Neural cell (in vitro differentiated cells): ENCODE measurements around the gene FXYD1. TPM values are rescaled to one million over a fixed set of nuclear protein-coding genes. Genes with fewer than 3 reads are reported as not detected.

Experiments used
- H2AFZ ChIP-seq: fragments of 200-600, 300-800 bp; sonication (generic), shearing (Covaris generic); 2 replicates; pipeline ENCODE4 v1.6.0; 2014; ENCODE audit warnings: low read depth, mild to moderate bottlenecking, antibody characterized with exemption, low read length, moderate library complexity
- H3F3A ChIP-seq: fragments of 200-600 bp; shearing (Covaris generic); 2 replicates; pipeline ENCODE4 v1.6.1; 2016; ENCODE audit warnings: mild to moderate bottlenecking, moderate library complexity, mixed read lengths, antibody characterized with exemption, low read length; ENCODE audit not compliant: insufficient read depth, poor library complexity, severe bottlenecking
- H3K27ac ChIP-seq: fragments of 200-600, 300-800 bp; sonication (generic), shearing (Covaris generic); 2 replicates; pipeline ENCODE4 v1.5.1; 2014; ENCODE audit warnings: mild to moderate bottlenecking, low read length, moderate library complexity
- H3K27me3 ChIP-seq: fragments of 300-800, 200-600 bp; sonication (generic), shearing (Covaris generic); 2 replicates; pipeline ENCODE4 v1.6.0; 2014; ENCODE audit warnings: mild to moderate bottlenecking, low read depth, low read length, moderate library complexity; ENCODE audit not compliant: insufficient read depth
- H3K36me3 ChIP-seq: fragments of 300-800, 200-600 bp; sonication (generic), shearing (Covaris generic); 2 replicates; pipeline ENCODE4 v1.5.1; 2014; ENCODE audit warnings: mild to moderate bottlenecking, antibody characterized with exemption, low read length, moderate library complexity; ENCODE audit not compliant: insufficient read depth
- H3K4me2 ChIP-seq: fragments of 300-800, 200-600 bp; sonication (generic), shearing (Covaris generic); 2 replicates; pipeline ENCODE4 v1.6.0; 2014; ENCODE audit warnings: mild to moderate bottlenecking, low read length
- H3K4me3 ChIP-seq: fragments of 300-800, 200-600 bp; sonication (generic), shearing (Covaris generic); 2 replicates; pipeline ENCODE4 v1.5.1; 2014; ENCODE audit warnings: mild to moderate bottlenecking, low read length, moderate library complexity
- H3K79me2 ChIP-seq: fragments of 200-600 bp; shearing (Covaris generic); replicated peaks from 2 replicates; pipeline ENCODE4 v1.6.0; 2014; ENCODE audit warnings: mild to moderate bottlenecking, low read length, moderate library complexity; ENCODE audit not compliant: insufficient read depth
- H3K9ac ChIP-seq: fragments of 300-800, 200-600 bp; sonication (generic), shearing (Covaris generic); 2 replicates; pipeline ENCODE4 v1.6.1; 2016; ENCODE audit warnings: mild to moderate bottlenecking, low read length, mixed read lengths
- H3K9me2 ChIP-seq: fragments of 200-600 bp; shearing (Covaris generic); 2 replicates; pipeline ENCODE4 v1.6.1; 2016; ENCODE audit warnings: mild to moderate bottlenecking, low read length, mixed read lengths; ENCODE audit not compliant: insufficient read depth
- H3K9me3 ChIP-seq: fragments of 200-600, 300-800 bp; sonication (generic), shearing (Covaris generic); 2 replicates; pipeline ENCODE4 v1.6.1; 2016; ENCODE audit warnings: mild to moderate bottlenecking, mixed run types, low read length, moderate library complexity, mixed read lengths
- H4K20me1 ChIP-seq: fragments of 200-600 bp; shearing (Covaris generic); 2 replicates; pipeline ENCODE4 v1.6.1; 2016; ENCODE audit warnings: mild to moderate bottlenecking, mixed run types; ENCODE audit not compliant: insufficient read depth
- EP300 ChIP-seq: fragments of 450-650 bp; conservative IDR thresholded peaks from 2 replicates; pipeline ENCODE4 v1.6.1; 2014; ENCODE audit warnings: antibody characterized with exemption, mild to moderate bottlenecking, moderate library complexity; ENCODE audit not compliant: poor library complexity, severe bottlenecking
- EZH2 ChIP-seq: fragments of 200-600, 300-800 bp; shearing (Covaris generic), sonication (generic); IDR thresholded peaks from 2 replicates; pipeline ENCODE4 v1.6.1; 2014; ENCODE audit warnings: antibody characterized with exemption, low read length, borderline replicate concordance, mild to moderate bottlenecking; ENCODE audit not compliant: insufficient read depth, poor library complexity, severe bottlenecking
- MXI1 ChIP-seq: fragments of 450-650 bp; conservative IDR thresholded peaks from 2 replicates; pipeline ENCODE4 v1.6.1; 2014; ENCODE audit warnings: antibody characterized with exemption, mild to moderate bottlenecking; ENCODE audit not compliant: poor library complexity, severe bottlenecking
- POLR2AphosphoS5 ChIP-seq: IDR thresholded peaks from 2 replicates; pipeline ENCODE4 v1.6.1; 2012
- RAD21 ChIP-seq: fragments of 450-650 bp; conservative IDR thresholded peaks from 2 replicates; pipeline ENCODE4 v1.6.1; 2014; ENCODE audit warnings: antibody characterized with exemption, mild to moderate bottlenecking, moderate library complexity
- SMC3 ChIP-seq: fragments of 450-650 bp; conservative IDR thresholded peaks from 2 replicates; pipeline ENCODE4 v1.6.1; 2014; ENCODE audit warnings: antibody characterized with exemption, mild to moderate bottlenecking, moderate library complexity; ENCODE audit not compliant: poor library complexity
- TAF1 ChIP-seq: IDR thresholded peaks from 2 replicates; pipeline ENCODE4 v1.6.1; 2012; ENCODE audit warnings: low read depth
- polyA plus RNA-seq: library from polyadenylated mRNA; depleted of rRNA; stranded (reverse); fragments of >200 nt; gene quantifications from 2 replicates; pipeline ENCODE4 v1.2.3, GENCODE V29; 2014
- TF ChIP-seq, protein P1 (sequence below): fragments of 450-650 bp; IDR thresholded peaks from 2 replicates; pipeline ENCODE4 v1.5.1; 2014; ENCODE audit warnings: antibody characterized with exemption, mild to moderate bottlenecking, moderate library complexity; ENCODE audit not compliant: poor library complexity, severe bottlenecking
- TF ChIP-seq, protein P2 (sequence below): IDR thresholded peaks from 2 replicates; pipeline ENCODE4 v1.6.1; 2012; ENCODE audit warnings: borderline replicate concordance

The FXYD1 gene
- polyA plus RNA-seq, 1 donor from 2014 or later: not detected

DNA sequence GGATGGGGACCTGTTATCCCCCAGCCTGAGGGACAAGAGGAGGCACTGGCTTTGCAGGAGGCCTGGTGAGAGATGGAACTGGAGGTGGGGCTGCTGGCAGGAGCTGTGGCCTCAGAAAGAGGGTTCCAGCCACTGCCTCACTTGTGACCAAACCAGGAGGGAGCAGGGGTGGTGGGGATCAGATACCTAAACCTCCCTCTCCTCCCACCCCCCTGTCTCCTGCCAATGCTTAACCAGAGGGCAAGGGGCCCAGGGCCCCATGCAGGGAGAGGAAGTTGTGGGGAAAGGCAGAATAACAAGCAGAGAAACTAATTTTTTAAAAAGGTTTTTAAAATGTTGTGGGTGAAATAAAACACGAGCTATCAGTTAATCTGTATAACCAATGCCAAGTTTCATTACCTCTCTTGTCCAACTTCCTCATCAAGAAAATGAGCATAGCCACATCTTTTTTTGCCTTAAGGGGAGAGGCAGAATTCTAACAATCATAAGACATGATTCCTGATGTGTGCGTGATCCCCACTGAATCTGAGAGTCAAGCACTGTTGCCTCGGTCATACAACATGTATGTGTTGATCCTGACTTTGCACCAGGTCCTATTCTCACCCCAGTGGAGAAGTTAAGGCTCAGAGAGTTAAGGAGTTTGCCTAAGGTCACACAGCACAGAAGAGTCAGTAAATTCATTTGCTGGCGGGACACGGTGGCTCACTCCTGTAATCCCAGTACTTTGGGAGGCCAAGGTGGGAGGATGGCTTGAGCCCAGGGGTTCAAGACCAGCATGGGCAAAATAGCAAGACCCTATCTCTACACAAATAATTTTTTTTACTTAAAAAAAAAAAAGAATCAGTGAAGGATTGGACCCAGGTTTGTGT is 28.9 kb downstream of the FXYD1 start:
- Histone ChIP-seq H3K9ac (no peak overlapping the region), H3K4me2 (no peak overlapping the region), H3K9me3 (no peaks in the 10 kb centered on the region), H3K27ac (no peak overlapping the region), H2AFZ (no peak overlapping the region), H3K36me3 (no peaks in the 10 kb centered on the region), H3K9me2 (no peaks in the 10 kb centered on the region), H4K20me1 (no peaks in the 10 kb centered on the region), H3K79me2 (no peaks in the 10 kb centered on the region), H3F3A (no peaks in the 10 kb centered on the region), H3K4me3 (no peak overlapping the region), H3K27me3 (no peaks in the 10 kb centered on the region)
- no peak for TF ChIP-seq RAD21
- no peak for TF ChIP-seq SMC3
- no peak for TF ChIP-seq POLR2AphosphoS5
- TF ChIP-seq TAF1: no peak
- TF ChIP-seq, protein P1, sequence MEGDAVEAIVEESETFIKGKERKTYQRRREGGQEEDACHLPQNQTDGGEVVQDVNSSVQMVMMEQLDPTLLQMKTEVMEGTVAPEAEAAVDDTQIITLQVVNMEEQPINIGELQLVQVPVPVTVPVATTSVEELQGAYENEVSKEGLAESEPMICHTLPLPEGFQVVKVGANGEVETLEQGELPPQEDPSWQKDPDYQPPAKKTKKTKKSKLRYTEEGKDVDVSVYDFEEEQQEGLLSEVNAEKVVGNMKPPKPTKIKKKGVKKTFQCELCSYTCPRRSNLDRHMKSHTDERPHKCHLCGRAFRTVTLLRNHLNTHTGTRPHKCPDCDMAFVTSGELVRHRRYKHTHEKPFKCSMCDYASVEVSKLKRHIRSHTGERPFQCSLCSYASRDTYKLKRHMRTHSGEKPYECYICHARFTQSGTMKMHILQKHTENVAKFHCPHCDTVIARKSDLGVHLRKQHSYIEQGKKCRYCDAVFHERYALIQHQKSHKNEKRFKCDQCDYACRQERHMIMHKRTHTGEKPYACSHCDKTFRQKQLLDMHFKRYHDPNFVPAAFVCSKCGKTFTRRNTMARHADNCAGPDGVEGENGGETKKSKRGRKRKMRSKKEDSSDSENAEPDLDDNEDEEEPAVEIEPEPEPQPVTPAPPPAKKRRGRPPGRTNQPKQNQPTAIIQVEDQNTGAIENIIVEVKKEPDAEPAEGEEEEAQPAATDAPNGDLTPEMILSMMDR: no peak
- no peak for TF ChIP-seq EZH2
- TF ChIP-seq EP300: no peak
- TF ChIP-seq, protein P2, sequence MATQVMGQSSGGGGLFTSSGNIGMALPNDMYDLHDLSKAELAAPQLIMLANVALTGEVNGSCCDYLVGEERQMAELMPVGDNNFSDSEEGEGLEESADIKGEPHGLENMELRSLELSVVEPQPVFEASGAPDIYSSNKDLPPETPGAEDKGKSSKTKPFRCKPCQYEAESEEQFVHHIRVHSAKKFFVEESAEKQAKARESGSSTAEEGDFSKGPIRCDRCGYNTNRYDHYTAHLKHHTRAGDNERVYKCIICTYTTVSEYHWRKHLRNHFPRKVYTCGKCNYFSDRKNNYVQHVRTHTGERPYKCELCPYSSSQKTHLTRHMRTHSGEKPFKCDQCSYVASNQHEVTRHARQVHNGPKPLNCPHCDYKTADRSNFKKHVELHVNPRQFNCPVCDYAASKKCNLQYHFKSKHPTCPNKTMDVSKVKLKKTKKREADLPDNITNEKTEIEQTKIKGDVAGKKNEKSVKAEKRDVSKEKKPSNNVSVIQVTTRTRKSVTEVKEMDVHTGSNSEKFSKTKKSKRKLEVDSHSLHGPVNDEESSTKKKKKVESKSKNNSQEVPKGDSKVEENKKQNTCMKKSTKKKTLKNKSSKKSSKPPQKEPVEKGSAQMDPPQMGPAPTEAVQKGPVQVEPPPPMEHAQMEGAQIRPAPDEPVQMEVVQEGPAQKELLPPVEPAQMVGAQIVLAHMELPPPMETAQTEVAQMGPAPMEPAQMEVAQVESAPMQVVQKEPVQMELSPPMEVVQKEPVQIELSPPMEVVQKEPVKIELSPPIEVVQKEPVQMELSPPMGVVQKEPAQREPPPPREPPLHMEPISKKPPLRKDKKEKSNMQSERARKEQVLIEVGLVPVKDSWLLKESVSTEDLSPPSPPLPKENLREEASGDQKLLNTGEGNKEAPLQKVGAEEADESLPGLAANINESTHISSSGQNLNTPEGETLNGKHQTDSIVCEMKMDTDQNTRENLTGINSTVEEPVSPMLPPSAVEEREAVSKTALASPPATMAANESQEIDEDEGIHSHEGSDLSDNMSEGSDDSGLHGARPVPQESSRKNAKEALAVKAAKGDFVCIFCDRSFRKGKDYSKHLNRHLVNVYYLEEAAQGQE: no peak
- TF ChIP-seq MXI1: no peak

GRCh38 chr19:35168196-35168595 is 29.6 kb downstream of the FXYD1 start:
- Histone ChIP-seq H3K9me3 (no peaks in the 10 kb centered on the region), H3K36me3 (no peaks in the 10 kb centered on the region)

More at GRCh38 chr19:35168196-35168595, 29.6 kb downstream of the FXYD1 start:
- no peak overlapping the region for H2AFZ ChIP-seq
- H3F3A ChIP-seq: no peaks in the 10 kb centered on the region
- no peak overlapping the region for H3K4me3 ChIP-seq
- TF ChIP-seq RAD21: no peak
- TF ChIP-seq TAF1: no peak
- TF ChIP-seq SMC3: no peak
- TF ChIP-seq, protein P1: no peak
- no peak for TF ChIP-seq MXI1
- no peak for TF ChIP-seq EZH2
- TF ChIP-seq POLR2AphosphoS5: no peak
- TF ChIP-seq, protein P2: no peak
- no peak for TF ChIP-seq EP300
- H3K9ac ChIP-seq: no peak overlapping the region
- no peak overlapping the region for H3K4me2 ChIP-seq
- H3K9me2 ChIP-seq: no peaks in the 10 kb centered on the region
- no peak overlapping the region for H3K27ac ChIP-seq
- no peaks in the 10 kb centered on the region for H4K20me1 ChIP-seq
- H3K27me3 ChIP-seq: no peaks in the 10 kb centered on the region
- no peaks in the 10 kb centered on the region for H3K79me2 ChIP-seq
